HepG2 (cell line): ENCODE results near the gene XPR1. TPM values are rescaled to one million over a fixed set of nuclear protein-coding genes. Genes with fewer than 3 reads are reported as not detected.

ENCODE experiments used
- ATAC-seq: fragments of 200-7000 bp; cut with Tn5 transposase; 3 replicates; pipeline ENCODE4 v1.9.1; 2020; ENCODE audit warnings: mild to moderate bottlenecking, moderate library complexity
- BruUV-seq: library from RNA; stranded (reverse); fragments of 400-500 nt; replicated peaks from 2 replicates; lab custom pipeline; 2021; lab: Mats Ljungman, UMichigan
- CTCF ChIA-PET: fragments of 300-600 bp; formaldehyde crosslinking; extraction: SDS; loops from one replicate; lab custom pipeline; 2021; ENCODE audit warnings: low total read pairs, inconsistent platforms, low intra/inter-chr PET ratio; lab: Yijun Ruan, JAX
- POLR2A ChIA-PET: fragments of 350-600 bp; sonication (Branson Sonifier 250); formaldehyde crosslinking; loops from one replicate; lab custom pipeline; 2020; ENCODE audit warnings: antibody characterized with exemption, inconsistent platforms; lab: Yijun Ruan, JAX
- DNase-seq: peaks from one replicate; pipeline ENCODE4 v3.0.0-alpha.2; 2015; ENCODE audit warnings: low spot score
- FAIRE-seq: peaks from 3 replicates; lab custom pipeline; 2011; peaks lifted over from hg19 to GRCh38; lab: Jason Lieb, UNC
- H2AFZ ChIP-seq: one replicate; pipeline ENCODE4 v1.6.1; 2011; ENCODE audit warnings: low read length, inconsistent platforms
- H3K27ac ChIP-seq: fragments of 300-600 bp; 3 replicates; pipeline ENCODE4 v1.8.0; 2011; ENCODE audit warnings: mixed run types, mild to moderate bottlenecking, mixed read lengths, low read length, inconsistent platforms; ENCODE audit not compliant: insufficient read depth; ENCODE audit errors: extremely low read length
- H3K27me3 ChIP-seq, 2 experiments: fragments of 200-600 bp in 1 of 2; 2 replicates in 1 of 2; 3 replicates in 1 of 2; pipeline versions ENCODE4 v1.6.0 to v1.8.0; 2011; ENCODE audit warnings: low read length in 2 of 2, mild to moderate bottlenecking in 2 of 2, moderate library complexity in 2 of 2, inconsistent platforms in 1 of 2; ENCODE audit not compliant: insufficient read depth in 2 of 2, control insufficient read depth in 1 of 2
- H3K36me3 ChIP-seq, 2 experiments: fragments of 200-600 bp in 1 of 2; replicated peaks in 1 of 2; 2 replicates in 1 of 2; 3 replicates in 1 of 2; pipeline versions ENCODE4 v1.5.1 to v1.8.0; 2011; ENCODE audit warnings: low read length in 2 of 2, inconsistent platforms in 1 of 2; ENCODE audit not compliant: insufficient read depth in 2 of 2, control insufficient read depth in 1 of 2
- H3K4me1 ChIP-seq: 2 replicates; pipeline ENCODE4 v1.5.1; 2012; ENCODE audit warnings: low read length, inconsistent platforms; ENCODE audit not compliant: insufficient read depth
- H3K4me2 ChIP-seq: 2 replicates; pipeline ENCODE4 v1.6.0; 2011; ENCODE audit warnings: low read depth, low read length, inconsistent platforms
- H3K4me3 ChIP-seq, 3 experiments: fragments of 200-600 bp in 1 of 3; sonication (generic), shearing (Covaris generic) in 1 of 3; replicated peaks in 1 of 3; 2 replicates each; pipeline ENCODE4 v1.5.1; 2011 to 2016; ENCODE audit warnings: low read length in 3 of 3, inconsistent platforms in 2 of 3, low read depth in 2 of 3, mild to moderate bottlenecking in 2 of 3, control low read depth in 1 of 3, mixed read lengths in 1 of 3; ENCODE audit not compliant: insufficient read depth in 1 of 3
- H3K79me2 ChIP-seq: one replicate; pipeline ENCODE4 v1.6.1; 2011; ENCODE audit warnings: low read length, inconsistent platforms; ENCODE audit not compliant: insufficient read depth
- H3K9ac ChIP-seq: 2 replicates; pipeline ENCODE4 v1.6.0; 2011; ENCODE audit warnings: mild to moderate bottlenecking, low read depth, low read length, inconsistent platforms; ENCODE audit not compliant: insufficient read depth
- H3K9me3 ChIP-seq: 2 replicates; pipeline ENCODE4 v1.5.1; 2012; ENCODE audit warnings: mild to moderate bottlenecking, low read length
- H4K20me1 ChIP-seq: 2 replicates; pipeline ENCODE4 v1.6.0; 2011; ENCODE audit warnings: inconsistent platforms, mild to moderate bottlenecking, low read length, moderate library complexity; ENCODE audit not compliant: insufficient read depth
- BORCS8-MEF2B ChIP-seq: sonication (generic); formaldehyde crosslinking; IDR thresholded peaks from 2 replicates; pipeline ENCODE4 v1.8.0; 2022; ENCODE audit warnings: mild to moderate bottlenecking, missing genetic modification reagents
- CTCF ChIP-seq: sonication (generic); formaldehyde crosslinking; IDR thresholded peaks from 2 replicates; pipeline ENCODE4 v1.5.0; 2020; ENCODE audit warnings: mild to moderate bottlenecking, missing genetic modification reagents, moderate library complexity
- MIER3 ChIP-seq: IDR thresholded peaks from 2 replicates; pipeline ENCODE4 v1.6.1; 2016; ENCODE audit warnings: missing compliant biosample characterization, borderline replicate concordance
- NCOA2 ChIP-seq: sonication (generic); formaldehyde crosslinking; IDR thresholded peaks from 2 replicates; pipeline ENCODE4 v1.8.0; 2022; ENCODE audit warnings: inconsistent platforms
- RARA ChIP-seq: IDR thresholded peaks from 2 replicates; pipeline ENCODE4 v1.6.1; 2016; ENCODE audit warnings: missing genetic modification reagents, missing compliant biosample characterization
- SP4 ChIP-seq: sonication (generic); formaldehyde crosslinking; IDR thresholded peaks from 2 replicates; pipeline ENCODE4 v1.8.1; 2023; ENCODE audit warnings: mild to moderate bottlenecking, missing genetic modification reagents
- TEF ChIP-seq: sonication (generic); formaldehyde crosslinking; IDR thresholded peaks from 2 replicates; pipeline ENCODE4 v1.5.0; 2020; ENCODE audit warnings: missing genetic modification reagents
- YEATS2 ChIP-seq: sonication (generic); formaldehyde crosslinking; IDR thresholded peaks from 2 replicates; pipeline ENCODE4 v1.4.0; 2020; ENCODE audit warnings: missing genetic modification reagents, borderline replicate concordance
- ZBTB44 ChIP-seq: sonication (generic); formaldehyde crosslinking; IDR thresholded peaks from 2 replicates; pipeline ENCODE4 v1.4.0; 2020; ENCODE audit warnings: missing genetic modification reagents
- ZFP62 ChIP-seq: sonication (generic); formaldehyde crosslinking; IDR thresholded peaks from 2 replicates; pipeline ENCODE4 v1.4.0; 2020; ENCODE audit warnings: missing genetic modification reagents
- ZNF296 ChIP-seq: sonication (generic); formaldehyde crosslinking; conservative IDR thresholded peaks from 2 replicates; pipeline ENCODE4 v1.5.0; 2020; ENCODE audit warnings: mild to moderate bottlenecking, missing genetic modification reagents
- ZNF44 ChIP-seq: sonication (generic); formaldehyde crosslinking; IDR thresholded peaks from 2 replicates; pipeline ENCODE4 v1.5.1; 2020; ENCODE audit warnings: mild to moderate bottlenecking, missing genetic modification reagents
- ZNF446 ChIP-seq: sonication (generic); formaldehyde crosslinking; IDR thresholded peaks from 2 replicates; pipeline ENCODE4 v1.5.0; 2020; ENCODE audit warnings: mild to moderate bottlenecking, missing genetic modification reagents
- ZNF552 ChIP-seq: sonication (generic); formaldehyde crosslinking; IDR thresholded peaks from 2 replicates; pipeline ENCODE4 v1.9.0; 2022; ENCODE audit warnings: missing genetic modification reagents, mild to moderate bottlenecking, borderline replicate concordance
- ZNF556 ChIP-seq: sonication (generic); formaldehyde crosslinking; IDR thresholded peaks from 2 replicates; pipeline ENCODE4 v1.4.0; 2020; ENCODE audit warnings: mild to moderate bottlenecking, missing genetic modification reagents, borderline replicate concordance
- ZNF850 ChIP-seq: sonication (generic); formaldehyde crosslinking; conservative IDR thresholded peaks from 2 replicates; pipeline ENCODE4 v1.9.0; 2021; ENCODE audit warnings: mild to moderate bottlenecking, missing genetic modification reagents
- ZXDC ChIP-seq: sonication (generic); formaldehyde crosslinking; IDR thresholded peaks from 2 replicates; pipeline ENCODE4 v1.5.0; 2020; ENCODE audit warnings: mild to moderate bottlenecking, missing genetic modification reagents
- WGBS: methylation state at CpG from one replicate; pipeline ENCODE4 v1.1.6; 2017; ENCODE audit warnings: low lambda C conversion rate; 5-methylcytosine and 5-hydroxymethylcytosine counted together
- in situ Hi-C: cut with HindIII; loops from 2 replicates; pipeline ENCODE4 v1.10.0; 2017; ENCODE audit warnings: low pct_unique_long_range_greater_than_20kb; ENCODE audit not compliant: extremely low pct_ligation_motif_present
- intact Hi-C: fragments of 100-400 bp; cut with micrococcal nuclease; formaldehyde crosslinking; loops from one replicate; pipeline ENCODE4 v1.10.0; 2022; ENCODE audit not compliant: unreplicated experiment
- polyA plus RNA-seq, 8 experiments: library from polyadenylated mRNA; depleted of rRNA in 3 of 8; stranded (reverse) in 7 of 8; unstranded in 1 of 8; fragments of >200 nt; fragmentation: Illumina TruSeq in 4 of 8; extraction: Trizol in 4 of 8; gene quantifications; 2 replicates each; pipeline versions ENCODE4 v1.2.1 to v1.2.3, GENCODE V29; 2011 to 2016; ENCODE audit warnings: low read depth in 4 of 8, missing spikeins in 1 of 8, mixed read lengths in 1 of 8; ENCODE audit not compliant: insufficient read depth in 1 of 8
- total RNA-seq, 5 experiments: library from RNA; depleted of rRNA; stranded (reverse); fragments of >200 nt; fragmentation: Illumina TruSeq; extraction: Trizol; gene quantifications; 2 replicates each; pipeline ENCODE4 v1.2.3, GENCODE V29; 2016; ENCODE audit warnings: low read depth in 1 of 5

Gene XPR1
- total and polyA plus RNA-seq, 2 of the 13 experiments (the other 11 are each of a cell fraction or from before 2014, with no cell fraction given), result 22.3 to 23.6 TPM

- TF ChIP-seq CTCF (CRISPR knock-in tag) (no peak), ZNF552 (CRISPR knock-in tag) (no peak), ZBTB44 (CRISPR knock-in tag) (no peak), RARA (CRISPR knock-in tag) (no peak)
- TF ChIP-seq, all 625 proteins: peak for 0
Observed at GRCh38 chr1:180937012-180937372, 305.2 kb downstream of the XPR1 start (continued).

GRCh38 chr1:180937624-180938225 is 305.9 kb downstream of the XPR1 start:
- H3K4me1 ChIP-seq, result peaks cover 25% of the 10 kb centered on the region
- H3K27ac ChIP-seq, result no peak overlapping the region
- CTCF ChIA-PET, result no interaction called here
- no TSS peak for BruUV-seq
- no peak overlapping the region for H2AFZ ChIP-seq
- no peak overlapping the region for H3K4me2 ChIP-seq
- no peak overlapping the region for H3K4me3 ChIP-seq
- H3K9ac ChIP-seq, result no peak overlapping the region
- in situ Hi-C loops (no loop called here), intact Hi-C loops (no loop called here)
- POLR2A ChIA-PET, result no interaction called here
- H3K79me2 ChIP-seq, result no peaks in the 10 kb centered on the region
- ATAC-seq (no peak), FAIRE-seq (no peak), DNase-seq (no peak)
- H3K36me3 ChIP-seq, result no peaks in the 10 kb centered on the region
- WGBS, result 27% methylated on average over 4 of the region's 9 CpGs
- no peaks in the 10 kb centered on the region; a peak in 1 of 5 replicates for H3K27me3 ChIP-seq
- no peaks in the 10 kb centered on the region for H3K9me3 ChIP-seq
- no peaks in the 10 kb centered on the region for H4K20me1 ChIP-seq
- no peak for TF ChIP-seq MIER3 (CRISPR knock-in tag)
- TF ChIP-seq ZNF446 (CRISPR knock-in tag), result no peak
- TF ChIP-seq SP4 (CRISPR knock-in tag), result no peak
- TF ChIP-seq TEF (CRISPR knock-in tag), result no peak
- no peak for TF ChIP-seq ZNF296 (CRISPR knock-in tag)
- no peak for TF ChIP-seq ZNF44 (CRISPR knock-in tag)
- TF ChIP-seq ZXDC, result no peak
- TF ChIP-seq ZNF556, result no peak
- TF ChIP-seq BORCS8-MEF2B (CRISPR knock-in tag), result no peak
- no peak for TF ChIP-seq NCOA2
- TF ChIP-seq ZNF850 (CRISPR knock-in tag), result no peak
- no peak for TF ChIP-seq YEATS2 (CRISPR knock-in tag)
- no peak for TF ChIP-seq ZFP62 (CRISPR knock-in tag)
